Stimulated activated CD8-positive, alpha-beta memory T cell treated with anti-CD3 and anti-CD28 coated beads, Interleukin-12 subunit alpha, Interleukin-12 subunit beta, amount 100 ng/mL, for 4 hours (primary cell): ENCODE data around the gene KRT8.

Experiments
- DNase-seq: peaks from one replicate; pipeline ENCODE4 v3.0.0-alpha.2; 2020; ENCODE audit warnings: low read depth

The KRT8 gene

DNA sequence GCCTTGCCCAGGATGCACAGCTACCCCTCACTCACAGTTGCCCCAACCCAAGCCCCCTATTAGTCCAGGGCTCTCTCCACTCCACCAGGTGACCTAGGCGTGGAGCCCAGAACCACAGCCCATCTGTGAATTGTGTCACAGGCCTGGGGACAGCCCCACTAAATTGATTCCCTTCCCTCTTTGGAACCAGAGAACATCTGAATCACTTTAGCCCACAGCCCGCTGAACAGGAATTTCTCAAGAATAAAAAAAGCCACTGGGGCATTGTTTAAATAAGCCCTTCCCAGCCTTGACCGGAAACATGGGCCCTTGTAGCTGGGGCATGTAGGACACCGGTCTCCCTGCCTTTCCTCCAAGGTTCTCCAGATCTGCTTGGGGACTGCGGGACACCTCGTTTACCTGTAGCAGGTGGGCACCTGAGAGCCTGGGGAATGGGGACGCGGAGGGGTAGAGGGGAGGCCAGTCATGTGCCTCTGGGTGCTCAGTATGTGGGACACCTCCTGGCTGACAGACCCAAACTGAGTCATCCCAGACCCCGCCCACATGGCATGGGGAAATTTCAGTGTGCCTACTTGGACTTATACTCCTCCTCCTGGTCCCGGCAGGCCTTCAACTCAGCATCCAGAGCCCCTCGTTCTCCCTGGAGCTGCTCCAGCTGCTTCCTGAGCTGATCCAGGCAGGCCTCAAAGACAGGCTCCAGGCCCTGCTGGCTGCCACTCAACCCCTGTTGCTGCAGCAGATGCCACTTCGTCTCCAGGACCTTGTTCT lies 57.4 kb downstream of the KRT8 start:
- no peak for DNase-seq
